SK-N-SH (cell line): ENCODE results near the gene SLC45A3. TPM values are rescaled to one million over a fixed set of nuclear protein-coding genes. Genes with fewer than 3 reads are reported as not detected.
A peak's percentile ranks its signal among the peaks of the same experiment; 100 is the strongest.

Experiments
- CTCF ChIA-PET: fragments of 300-600, 350-600 bp; formaldehyde crosslinking; extraction: SDS; loops from one replicate; lab custom pipeline; 2021; lab: Yijun Ruan, JAX
- POLR2A ChIA-PET: fragments of 350-600 bp; sonication (Branson Sonifier 250); formaldehyde crosslinking; extraction: SDS; loops from one replicate; lab custom pipeline; 2020; ENCODE audit warnings: antibody characterized with exemption, inconsistent platforms; lab: Yijun Ruan, JAX
- DNase-seq: peaks from one replicate; pipeline ENCODE4 v3.0.0; 2012
- H2AFZ ChIP-seq: fragments of 200-600 bp; sonication (generic); 2 replicates; pipeline ENCODE4 v1.8.1; 2016; ENCODE audit warnings: antibody characterized with exemption, mild to moderate bottlenecking, low read depth
- H3F3A ChIP-seq: fragments of 200-600 bp; sonication (generic); replicated peaks from 2 replicates; pipeline ENCODE3; 2016; ENCODE audit warnings: antibody characterized with exemption, mild to moderate bottlenecking; ENCODE audit not compliant: insufficient read depth
- H3K27ac ChIP-seq, 2 experiments: fragments of 200-500 bp in 1 of 2; fragments of 200-600 bp in 1 of 2; sonication (Bioruptor generic) in 1 of 2; sonication (generic), shearing (Covaris generic) in 1 of 2; 2 replicates each; pipeline versions ENCODE4 v1.5.1 to v1.6.1; 2014 to 2016; ENCODE audit warnings: low read depth in 2 of 2, inconsistent platforms in 1 of 2, low read length in 1 of 2, mild to moderate bottlenecking in 1 of 2, mixed read lengths in 1 of 2
- H3K27me3 ChIP-seq: fragments of 200-600 bp; sonication (generic), shearing (Covaris generic); 2 replicates; pipeline ENCODE4 v1.6.1; 2016; ENCODE audit warnings: mixed run types; ENCODE audit not compliant: insufficient read depth
- H3K36me3 ChIP-seq, 2 experiments: fragments of 200-500 bp in 1 of 2; fragments of 200-600 bp in 1 of 2; sonication (Bioruptor generic) in 1 of 2; sonication (generic) in 1 of 2; replicated peaks in 1 of 2; 2 replicates each; pipeline versions ENCODE3 to v1.5.1; 2014 to 2016; ENCODE audit warnings: low read length in 1 of 2, mild to moderate bottlenecking in 1 of 2; ENCODE audit not compliant: insufficient read depth in 2 of 2, control insufficient read depth in 1 of 2
- H3K4me1 ChIP-seq, 2 experiments: fragments of 200-500 bp in 1 of 2; fragments of 200-600 bp in 1 of 2; sonication (Bioruptor generic) in 1 of 2; sonication (generic), shearing (Covaris generic) in 1 of 2; 2 replicates each; pipeline versions ENCODE4 v1.5.1 to v1.6.1; 2014 to 2016; ENCODE audit warnings: low read depth in 1 of 2, low read length in 1 of 2, mixed run types in 1 of 2; ENCODE audit not compliant: insufficient read depth in 2 of 2, control insufficient read depth in 1 of 2
- H3K4me2 ChIP-seq: fragments of 200-600 bp; sonication (generic), shearing (Covaris generic); 2 replicates; pipeline ENCODE4 v1.6.1; 2017; ENCODE audit warnings: mixed run types
- H3K4me3 ChIP-seq, 2 experiments: fragments of 200-500 bp in 1 of 2; fragments of 200-600 bp in 1 of 2; sonication (Bioruptor generic) in 1 of 2; sonication (generic), shearing (Covaris generic) in 1 of 2; 2 replicates each; pipeline versions ENCODE4 v1.5.1 to v1.8.1; 2014 to 2016; ENCODE audit warnings: low read depth in 2 of 2, inconsistent platforms in 1 of 2, low read length in 1 of 2, mild to moderate bottlenecking in 1 of 2, mixed read lengths in 1 of 2, moderate library complexity in 1 of 2
- H3K79me2 ChIP-seq: fragments of 200-600 bp; sonication (generic); 2 replicates; pipeline ENCODE4 v1.8.1; 2017; ENCODE audit warnings: mild to moderate bottlenecking; ENCODE audit not compliant: insufficient read depth
- H3K9ac ChIP-seq: fragments of 200-600 bp; sonication (generic); 2 replicates; pipeline ENCODE4 v1.6.1; 2017; ENCODE audit warnings: mixed run types
- H3K9me2 ChIP-seq: fragments of 200-600 bp; sonication (generic); 2 replicates; pipeline ENCODE4 v1.6.1; 2017; ENCODE audit warnings: mixed run types
- H3K9me3 ChIP-seq: fragments of 200-600 bp; sonication (generic); 2 replicates; pipeline ENCODE4 v1.6.1; 2017; ENCODE audit warnings: mixed run types, mild to moderate bottlenecking, moderate library complexity
- H4K20me1 ChIP-seq: fragments of 200-600 bp; sonication (generic); 2 replicates; pipeline ENCODE4 v1.6.1; 2017; ENCODE audit warnings: mild to moderate bottlenecking, mixed run types; ENCODE audit not compliant: insufficient read depth
- CHD2 ChIP-seq: fragments of 150-350 bp; IDR thresholded peaks from 2 replicates; pipeline ENCODE4 v1.6.1; 2018; ENCODE audit warnings: low read length; ENCODE audit not compliant: partially characterized antibody
- GATA2 ChIP-seq: sonication (generic); formaldehyde crosslinking; IDR thresholded peaks from 2 replicates; pipeline ENCODE4 v1.5.0; 2020; ENCODE audit warnings: mild to moderate bottlenecking, missing genetic modification reagents
- NFIC ChIP-seq: IDR thresholded peaks from 2 replicates; pipeline ENCODE4 v1.4.0; 2012; ENCODE audit warnings: borderline replicate concordance
- RAD21 ChIP-seq: IDR thresholded peaks from 2 replicates; pipeline ENCODE4 v1.6.1; 2012; ENCODE audit warnings: mild to moderate bottlenecking, low read length
- RXRA ChIP-seq: IDR thresholded peaks from 2 replicates; pipeline ENCODE4 v1.4.0; 2012; ENCODE audit warnings: low read depth, mild to moderate bottlenecking, borderline replicate concordance
- SMC3 ChIP-seq: IDR thresholded peaks from 2 replicates; pipeline ENCODE4 v1.6.1; 2012; ENCODE audit warnings: low read depth, low read length, improper control_type of control experiment
- TAF1 ChIP-seq: IDR thresholded peaks from 2 replicates; pipeline ENCODE4 v1.6.1; 2012; ENCODE audit warnings: low read depth, mild to moderate bottlenecking, low read length, moderate library complexity, borderline replicate concordance
- YY1 ChIP-seq: IDR thresholded peaks from 2 replicates; pipeline ENCODE4 v1.4.0; 2012; ENCODE audit warnings: low read depth, mild to moderate bottlenecking
- WGBS: methylation state at CpG from one replicate; pipeline ENCODE4 v1.1.6; 2017; ENCODE audit warnings: low lambda C conversion rate; 5-methylcytosine and 5-hydroxymethylcytosine counted together
- polyA plus RNA-seq, 3 experiments: library from polyadenylated mRNA; depleted of rRNA; stranded (reverse); fragments of >200 nt; gene quantifications; 2 replicates each; pipeline ENCODE4 v1.2.3, GENCODE V29; 2012
- TF ChIP-seq, protein P1 (sequence below): IDR thresholded peaks from 2 replicates; pipeline ENCODE4 v1.4.0; 2012; ENCODE audit warnings: low read depth, borderline replicate concordance
- TF ChIP-seq, protein P2 (sequence below): fragments of 200-600 bp; sonication (generic); IDR thresholded peaks from 2 replicates; pipeline ENCODE4 v1.6.1; 2017; ENCODE audit warnings: antibody characterized with exemption, mild to moderate bottlenecking, moderate library complexity
- TF ChIP-seq, protein P3 (sequence below): IDR thresholded peaks from 2 replicates; pipeline ENCODE4 v1.6.1; 2012; ENCODE audit warnings: mild to moderate bottlenecking, low read depth, low read length, moderate library complexity
- TF ChIP-seq, protein P4 (sequence below): fragments of 150-350 bp; IDR thresholded peaks from 2 replicates; pipeline ENCODE4 v1.6.1; 2016; ENCODE audit warnings: mild to moderate bottlenecking, low read depth, low read length

The SLC45A3 gene
- polyA plus RNA-seq, 1 of the 3 experiments (the other 2 are of a cell fraction), result 4.6 TPM

DNA sequence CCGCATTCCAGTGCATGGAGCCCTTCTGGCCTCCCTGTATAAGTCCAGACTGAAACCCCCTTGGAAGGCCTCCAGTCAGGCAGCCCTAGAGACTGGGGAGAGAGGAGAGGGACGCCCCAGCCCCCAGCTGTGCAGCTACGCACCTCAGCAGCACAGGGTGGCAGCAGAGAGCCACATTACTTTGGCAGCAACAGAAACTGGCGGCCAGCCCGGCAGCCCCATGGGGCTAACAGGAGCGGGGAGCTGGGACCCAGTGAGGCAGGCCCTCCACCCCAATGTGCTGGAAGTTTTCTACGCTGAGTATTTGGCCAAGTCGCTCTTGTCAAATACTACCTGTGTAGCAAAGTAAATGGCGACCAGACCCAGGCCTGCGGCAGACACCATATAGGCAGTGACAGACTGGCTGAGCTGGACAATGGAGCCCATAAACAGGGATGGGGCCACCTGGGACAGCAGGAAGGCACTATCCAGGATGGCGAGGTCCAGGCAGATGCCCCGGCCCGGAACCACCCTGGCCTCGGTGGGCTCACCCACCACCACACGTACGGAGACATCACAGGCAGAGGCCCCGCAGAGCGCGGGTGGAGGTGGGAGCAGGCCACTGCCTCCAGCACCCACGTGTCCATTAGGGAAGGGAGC is 21.2 kb downstream of the SLC45A3 start:
- H3K9ac ChIP-seq, result no peak overlapping the region
- WGBS, result 38% methylated on average over 6 of the region's 20 CpGs
- no peak overlapping the region for H3K27ac ChIP-seq
- peaks cover 8% of the 10 kb centered on the region for H3F3A ChIP-seq
- POLR2A ChIA-PET, result interaction anchor here (0.5 to 1.3 kb wide), 3 partner anchors 15 to 300 kb away, joined by 3 to 5 read pairs (median 3); no protein-coding TSS in a partner anchor
- no peaks in the 10 kb centered on the region for H3K36me3 ChIP-seq
- no peaks in the 10 kb centered on the region; the same call in 1 of the 2 replicates for H4K20me1 ChIP-seq
- H3K79me2 ChIP-seq, result no peaks in the 10 kb centered on the region
- H3K27me3 ChIP-seq, result no peaks in the 10 kb centered on the region
- DNase-seq, result peak; percentile 93
- no peak overlapping the region; a peak in 1 of 4 replicates for H3K4me3 ChIP-seq
- H3K4me1 ChIP-seq, result peaks cover 0 to 4% of the 10 kb centered on the region in 2 experiments; a peak in 1 of 4 replicates
- CTCF ChIA-PET, result interaction anchor here (0.8 to 16.5 kb wide), 58 partner anchors 8 to 447 kb away, joined by 3 to 443 read pairs (median 9); partner anchors contain the start of genes ELK4, RAB29 and SLC45A3
- H2AFZ ChIP-seq, result no peak overlapping the region
- H3K4me2 ChIP-seq, result no peak overlapping the region
- H3K9me2 ChIP-seq, result no peaks in the 10 kb centered on the region
- H3K9me3 ChIP-seq, result no peaks in the 10 kb centered on the region
- no peak for TF ChIP-seq CHD2
- peak; percentile 58; the same call in 1 of the 2 replicates for TF ChIP-seq NFIC
- TF ChIP-seq TAF1, result no peak
- TF ChIP-seq SMC3, result peak; percentile 91
- TF ChIP-seq GATA2 (CRISPR knock-in tag), result no peak
- TF ChIP-seq RAD21, result peak; percentile 91
- TF ChIP-seq, protein P1, sequence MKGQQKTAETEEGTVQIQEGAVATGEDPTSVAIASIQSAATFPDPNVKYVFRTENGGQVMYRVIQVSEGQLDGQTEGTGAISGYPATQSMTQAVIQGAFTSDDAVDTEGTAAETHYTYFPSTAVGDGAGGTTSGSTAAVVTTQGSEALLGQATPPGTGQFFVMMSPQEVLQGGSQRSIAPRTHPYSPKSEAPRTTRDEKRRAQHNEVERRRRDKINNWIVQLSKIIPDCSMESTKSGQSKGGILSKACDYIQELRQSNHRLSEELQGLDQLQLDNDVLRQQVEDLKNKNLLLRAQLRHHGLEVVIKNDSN, result no peak
- TF ChIP-seq, protein P2, sequence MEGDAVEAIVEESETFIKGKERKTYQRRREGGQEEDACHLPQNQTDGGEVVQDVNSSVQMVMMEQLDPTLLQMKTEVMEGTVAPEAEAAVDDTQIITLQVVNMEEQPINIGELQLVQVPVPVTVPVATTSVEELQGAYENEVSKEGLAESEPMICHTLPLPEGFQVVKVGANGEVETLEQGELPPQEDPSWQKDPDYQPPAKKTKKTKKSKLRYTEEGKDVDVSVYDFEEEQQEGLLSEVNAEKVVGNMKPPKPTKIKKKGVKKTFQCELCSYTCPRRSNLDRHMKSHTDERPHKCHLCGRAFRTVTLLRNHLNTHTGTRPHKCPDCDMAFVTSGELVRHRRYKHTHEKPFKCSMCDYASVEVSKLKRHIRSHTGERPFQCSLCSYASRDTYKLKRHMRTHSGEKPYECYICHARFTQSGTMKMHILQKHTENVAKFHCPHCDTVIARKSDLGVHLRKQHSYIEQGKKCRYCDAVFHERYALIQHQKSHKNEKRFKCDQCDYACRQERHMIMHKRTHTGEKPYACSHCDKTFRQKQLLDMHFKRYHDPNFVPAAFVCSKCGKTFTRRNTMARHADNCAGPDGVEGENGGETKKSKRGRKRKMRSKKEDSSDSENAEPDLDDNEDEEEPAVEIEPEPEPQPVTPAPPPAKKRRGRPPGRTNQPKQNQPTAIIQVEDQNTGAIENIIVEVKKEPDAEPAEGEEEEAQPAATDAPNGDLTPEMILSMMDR, result peak; percentile 88
- TF ChIP-seq RXRA, result no peak
- no peak for TF ChIP-seq YY1
- TF ChIP-seq, protein P3, sequence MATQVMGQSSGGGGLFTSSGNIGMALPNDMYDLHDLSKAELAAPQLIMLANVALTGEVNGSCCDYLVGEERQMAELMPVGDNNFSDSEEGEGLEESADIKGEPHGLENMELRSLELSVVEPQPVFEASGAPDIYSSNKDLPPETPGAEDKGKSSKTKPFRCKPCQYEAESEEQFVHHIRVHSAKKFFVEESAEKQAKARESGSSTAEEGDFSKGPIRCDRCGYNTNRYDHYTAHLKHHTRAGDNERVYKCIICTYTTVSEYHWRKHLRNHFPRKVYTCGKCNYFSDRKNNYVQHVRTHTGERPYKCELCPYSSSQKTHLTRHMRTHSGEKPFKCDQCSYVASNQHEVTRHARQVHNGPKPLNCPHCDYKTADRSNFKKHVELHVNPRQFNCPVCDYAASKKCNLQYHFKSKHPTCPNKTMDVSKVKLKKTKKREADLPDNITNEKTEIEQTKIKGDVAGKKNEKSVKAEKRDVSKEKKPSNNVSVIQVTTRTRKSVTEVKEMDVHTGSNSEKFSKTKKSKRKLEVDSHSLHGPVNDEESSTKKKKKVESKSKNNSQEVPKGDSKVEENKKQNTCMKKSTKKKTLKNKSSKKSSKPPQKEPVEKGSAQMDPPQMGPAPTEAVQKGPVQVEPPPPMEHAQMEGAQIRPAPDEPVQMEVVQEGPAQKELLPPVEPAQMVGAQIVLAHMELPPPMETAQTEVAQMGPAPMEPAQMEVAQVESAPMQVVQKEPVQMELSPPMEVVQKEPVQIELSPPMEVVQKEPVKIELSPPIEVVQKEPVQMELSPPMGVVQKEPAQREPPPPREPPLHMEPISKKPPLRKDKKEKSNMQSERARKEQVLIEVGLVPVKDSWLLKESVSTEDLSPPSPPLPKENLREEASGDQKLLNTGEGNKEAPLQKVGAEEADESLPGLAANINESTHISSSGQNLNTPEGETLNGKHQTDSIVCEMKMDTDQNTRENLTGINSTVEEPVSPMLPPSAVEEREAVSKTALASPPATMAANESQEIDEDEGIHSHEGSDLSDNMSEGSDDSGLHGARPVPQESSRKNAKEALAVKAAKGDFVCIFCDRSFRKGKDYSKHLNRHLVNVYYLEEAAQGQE, result no peak
- TF ChIP-seq, protein P4, sequence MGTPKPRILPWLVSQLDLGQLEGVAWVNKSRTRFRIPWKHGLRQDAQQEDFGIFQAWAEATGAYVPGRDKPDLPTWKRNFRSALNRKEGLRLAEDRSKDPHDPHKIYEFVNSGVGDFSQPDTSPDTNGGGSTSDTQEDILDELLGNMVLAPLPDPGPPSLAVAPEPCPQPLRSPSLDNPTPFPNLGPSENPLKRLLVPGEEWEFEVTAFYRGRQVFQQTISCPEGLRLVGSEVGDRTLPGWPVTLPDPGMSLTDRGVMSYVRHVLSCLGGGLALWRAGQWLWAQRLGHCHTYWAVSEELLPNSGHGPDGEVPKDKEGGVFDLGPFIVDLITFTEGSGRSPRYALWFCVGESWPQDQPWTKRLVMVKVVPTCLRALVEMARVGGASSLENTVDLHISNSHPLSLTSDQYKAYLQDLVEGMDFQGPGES, result no peak
- TF ChIP-seq, all 33 proteins: peak for 4
